GM12891 (cell line): ENCODE measurements around the gene CRADD.

Experiments used
- POLR2A ChIP-seq: IDR thresholded peaks from 2 replicates; pipeline ENCODE4 v1.6.1; 2011; ENCODE audit warnings: low read depth, low read length, control low read depth
- POLR2AphosphoS5 ChIP-seq: IDR thresholded peaks from 2 replicates; pipeline ENCODE4 v1.6.1; 2011; ENCODE audit warnings: low read depth, low read length, control low read depth
- TAF1 ChIP-seq: IDR thresholded peaks from 2 replicates; pipeline ENCODE4 v1.6.1; 2011; ENCODE audit warnings: low read depth, low read length, control low read depth

DNA sequence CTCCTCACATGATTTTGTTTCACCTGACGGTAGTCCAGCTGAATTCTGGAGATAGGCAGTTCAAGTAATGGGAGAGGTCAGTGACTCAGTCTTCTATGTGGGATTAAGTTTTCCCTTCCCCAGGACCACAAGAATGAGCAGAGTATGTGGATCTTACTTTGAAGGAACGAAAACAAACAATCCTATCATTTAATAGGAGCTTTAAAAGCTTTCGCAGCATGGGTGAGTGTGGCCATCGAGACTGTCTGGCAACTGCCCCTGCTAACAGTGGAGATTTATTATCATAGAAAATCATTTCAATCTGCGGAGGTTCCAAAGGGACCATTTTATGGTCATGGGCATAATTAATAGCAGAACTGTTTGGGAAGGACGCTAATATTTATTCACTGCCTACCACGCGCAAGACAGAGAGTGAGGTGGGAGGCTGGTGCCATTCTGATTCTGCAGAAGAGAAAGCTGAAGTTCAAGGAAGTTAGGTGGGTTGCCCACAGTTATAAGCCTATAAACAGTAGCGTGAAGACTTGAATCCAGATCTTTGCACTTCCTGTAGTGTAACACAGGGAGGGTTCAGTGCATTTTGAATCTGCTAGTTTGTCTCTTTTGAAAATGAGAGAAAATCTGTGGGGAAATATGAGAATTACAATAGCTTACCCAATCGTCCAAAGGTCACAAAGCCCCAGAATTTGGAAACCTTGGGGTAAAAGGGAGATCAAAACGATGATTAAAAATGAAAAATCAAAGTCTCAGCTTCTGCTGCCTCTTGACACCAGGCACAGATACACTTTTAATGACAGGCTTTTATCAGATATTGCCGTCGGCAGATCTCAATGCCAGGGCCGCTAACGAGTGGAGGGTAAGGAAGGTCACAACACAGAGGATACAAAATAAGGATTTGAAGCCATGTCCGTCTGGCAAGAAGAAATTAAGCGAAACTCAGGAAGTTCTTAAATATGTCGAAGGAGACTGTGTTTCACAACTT lies 209.6 kb downstream of the CRADD start:
- TF ChIP-seq POLR2A (no peak), POLR2AphosphoS5 (no peak), TAF1 (no peak)
